ENCODE measurements around the gene CREG2. TPM values are rescaled to one million over a fixed set of nuclear protein-coding genes. Genes with fewer than 3 reads are reported as not detected.
A peak's percentile ranks its signal among the peaks of the same experiment; 100 is the strongest.

The CREG2 gene
- total RNA-seq, 1 experiment from 2014 or later = not detected

DNA sequence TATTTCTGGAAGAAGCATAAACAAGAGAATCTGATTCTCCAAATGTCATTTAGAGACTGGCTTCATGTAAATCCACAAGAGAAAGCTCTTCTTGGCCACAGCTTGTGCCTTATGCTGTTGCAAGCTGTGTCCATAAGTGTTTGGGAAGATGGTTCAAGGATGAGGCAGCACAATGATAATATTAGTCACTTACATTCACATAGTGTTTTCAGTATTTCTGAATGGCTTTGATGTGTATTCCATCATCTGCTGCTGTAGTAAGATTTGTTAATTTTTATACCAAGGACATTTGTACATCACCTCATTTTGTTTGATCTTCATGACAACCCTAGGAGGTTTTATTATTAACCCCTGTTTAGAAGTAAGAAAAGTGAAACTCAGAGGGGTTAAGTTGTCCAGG, 29.9 kb downstream of the CREG2 start:
- BruUV-seq (replicated peaks) = no TSS peak
- H3K27ac Mint-ChIP-seq (ENCODE audit: low read depth, unreplicated experiment) = no peak overlapping the region
- CTCF ChIA-PET = interaction anchor here (0.5 to 2.7 kb wide), 6 partner anchors 11 to 474 kb away, joined by 3 to 7 read pairs (median 6); partner anchors contain the start of gene CREG2
- intact Hi-C loops (cut with micrococcal nuclease) = no loop called here
- no peak for DNase-seq (ENCODE audit: unreplicated experiment)
- TF ChIP-seq, protein P1, sequence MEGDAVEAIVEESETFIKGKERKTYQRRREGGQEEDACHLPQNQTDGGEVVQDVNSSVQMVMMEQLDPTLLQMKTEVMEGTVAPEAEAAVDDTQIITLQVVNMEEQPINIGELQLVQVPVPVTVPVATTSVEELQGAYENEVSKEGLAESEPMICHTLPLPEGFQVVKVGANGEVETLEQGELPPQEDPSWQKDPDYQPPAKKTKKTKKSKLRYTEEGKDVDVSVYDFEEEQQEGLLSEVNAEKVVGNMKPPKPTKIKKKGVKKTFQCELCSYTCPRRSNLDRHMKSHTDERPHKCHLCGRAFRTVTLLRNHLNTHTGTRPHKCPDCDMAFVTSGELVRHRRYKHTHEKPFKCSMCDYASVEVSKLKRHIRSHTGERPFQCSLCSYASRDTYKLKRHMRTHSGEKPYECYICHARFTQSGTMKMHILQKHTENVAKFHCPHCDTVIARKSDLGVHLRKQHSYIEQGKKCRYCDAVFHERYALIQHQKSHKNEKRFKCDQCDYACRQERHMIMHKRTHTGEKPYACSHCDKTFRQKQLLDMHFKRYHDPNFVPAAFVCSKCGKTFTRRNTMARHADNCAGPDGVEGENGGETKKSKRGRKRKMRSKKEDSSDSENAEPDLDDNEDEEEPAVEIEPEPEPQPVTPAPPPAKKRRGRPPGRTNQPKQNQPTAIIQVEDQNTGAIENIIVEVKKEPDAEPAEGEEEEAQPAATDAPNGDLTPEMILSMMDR (IDR thresholded peaks at IDR 0.05; ENCODE audit: unreplicated experiment) = no peak
- H3K4me3 Mint-ChIP-seq (ENCODE audit: unreplicated experiment) = no peak overlapping the region
- no peaks in the 10 kb centered on the region for H3K27me3 Mint-ChIP-seq (ENCODE audit: insufficient read depth, unreplicated experiment)
- no peaks in the 10 kb centered on the region for H3K36me3 Mint-ChIP-seq (ENCODE audit: insufficient read depth, unreplicated experiment)
- peaks cover 46% of the 10 kb centered on the region for H3K4me1 Mint-ChIP-seq (ENCODE audit: insufficient read depth, unreplicated experiment)
- H3K9me3 Mint-ChIP-seq (ENCODE audit: unreplicated experiment) = no peaks in the 10 kb centered on the region
- POLR2A ChIA-PET = interaction anchor here (0.9 to 1.7 kb wide), 3 partner anchors 24 to 31 kb away, joined by 3 to 5 read pairs (median 3); no protein-coding TSS in a partner anchor

DNA sequence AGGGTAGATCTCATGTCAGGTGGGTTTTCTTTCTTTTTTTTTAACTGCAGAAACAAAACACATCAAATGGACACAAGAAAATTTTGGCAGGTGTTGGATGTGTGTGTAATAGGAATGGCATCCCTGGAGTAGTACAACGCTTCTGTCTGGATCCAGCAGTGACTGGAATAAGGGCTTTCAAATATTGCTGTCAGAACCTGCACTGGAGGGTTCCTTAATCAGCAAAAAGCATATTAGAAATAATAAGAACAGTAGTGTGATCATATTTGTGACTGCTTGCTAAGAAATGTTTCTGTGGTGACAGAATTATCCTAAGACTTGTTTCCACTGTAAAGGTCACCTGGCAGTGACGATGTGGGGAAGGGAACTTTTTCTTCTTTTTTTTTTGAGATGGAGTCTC, 30.8 kb downstream of the CREG2 start:
- Mint-ChIP-seq H3K27ac (ENCODE audit: low read depth, unreplicated experiment) (no peak overlapping the region), H3K4me3 (ENCODE audit: unreplicated experiment) (peak overlapping the region; percentile 19), H3K4me1 (ENCODE audit: insufficient read depth, unreplicated experiment) (peaks cover 41% of the 10 kb centered on the region), H3K36me3 (ENCODE audit: insufficient read depth, unreplicated experiment) (no peaks in the 10 kb centered on the region), H3K27me3 (ENCODE audit: insufficient read depth, unreplicated experiment) (no peaks in the 10 kb centered on the region), H3K9me3 (ENCODE audit: unreplicated experiment) (no peaks in the 10 kb centered on the region)
- ChIA-PET CTCF (interaction anchor here (0.7 to 0.9 kb wide), 3 partner anchors 13 to 32 kb away, joined by 3 to 6 read pairs (median 4); no protein-coding TSS in a partner anchor), POLR2A (interaction anchor here (0.6 to 1.7 kb wide), 4 partner anchors 10 to 49 kb away, joined by 3 to 5 read pairs (median 4); no protein-coding TSS in a partner anchor)
- TF ChIP-seq, protein P1 (IDR thresholded peaks at IDR 0.05; ENCODE audit: unreplicated experiment) = no peak
- intact Hi-C loops (cut with micrococcal nuclease) = no loop called here
- no TSS peak for BruUV-seq (replicated peaks)
- peak; percentile 69 for DNase-seq (ENCODE audit: unreplicated experiment)

- Mint-ChIP-seq H3K36me3 (ENCODE audit: insufficient read depth, unreplicated experiment) (no peaks in the 10 kb centered on the region), H3K27ac (ENCODE audit: low read depth, unreplicated experiment) (no peak overlapping the region), H3K4me3 (ENCODE audit: unreplicated experiment) (peak overlapping the region; percentile 19), H3K27me3 (ENCODE audit: insufficient read depth, unreplicated experiment) (no peaks in the 10 kb centered on the region), H3K9me3 (ENCODE audit: unreplicated experiment) (no peaks in the 10 kb centered on the region), H3K4me1 (ENCODE audit: insufficient read depth, unreplicated experiment) (peaks cover 37% of the 10 kb centered on the region)
- BruUV-seq (replicated peaks) = no TSS peak
- intact Hi-C loops (cut with micrococcal nuclease) = no loop called here
- TF ChIP-seq, protein P1 (IDR thresholded peaks at IDR 0.05; ENCODE audit: unreplicated experiment) = no peak
- CTCF ChIA-PET = interaction anchor here (0.6 to 1.2 kb wide), 5 partner anchors 13 to 1421 kb away, joined by 3 to 6 read pairs (median 3); partner anchors contain the start of gene CREG2
- DNase-seq (ENCODE audit: unreplicated experiment) = no peak
- POLR2A ChIA-PET = interaction anchor here (0.6 to 1.7 kb wide), 4 partner anchors 10 to 49 kb away, joined by 3 to 5 read pairs (median 4); no protein-coding TSS in a partner anchor
Observed at GRCh38 chr2:101356055-101356454, 31.2 kb downstream of the CREG2 start.

DNA sequence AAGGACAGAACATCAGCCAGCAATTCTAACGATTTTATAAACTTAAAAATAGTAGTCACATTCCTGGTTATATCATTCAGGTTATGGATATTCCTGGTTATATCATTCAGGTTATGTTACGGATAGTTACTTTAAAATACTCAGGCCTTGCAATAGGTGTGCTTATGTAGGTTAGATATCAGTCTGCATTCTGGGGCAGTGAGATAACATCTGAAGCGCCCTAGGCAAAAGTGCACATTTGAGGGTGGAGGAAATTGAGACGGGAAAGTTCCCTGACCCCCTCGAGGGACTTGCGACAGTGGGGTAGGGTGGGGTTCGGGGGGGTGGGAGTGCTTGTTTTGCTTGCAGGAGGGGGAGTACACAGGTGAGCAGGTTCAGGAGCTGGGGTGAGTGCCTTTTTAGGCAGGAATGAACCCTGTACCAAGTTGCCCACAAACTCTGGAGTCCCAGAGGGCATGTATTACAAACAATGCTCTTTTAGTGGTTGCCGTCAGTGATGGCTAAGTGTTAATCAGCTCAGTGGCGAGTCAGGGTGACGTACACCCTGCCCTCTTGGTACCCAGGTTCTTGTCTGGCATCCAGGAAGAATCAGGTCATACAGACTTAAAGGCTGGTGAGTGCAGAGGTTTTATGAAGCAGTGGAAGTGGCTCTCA, 31.8 kb downstream of the CREG2 start:
- CTCF ChIA-PET = interaction anchor here (0.6 to 1.2 kb wide), 6 partner anchors 12 to 1421 kb away, joined by 3 to 6 read pairs (median 4); partner anchors contain the start of gene CREG2
- DNase-seq (ENCODE audit: unreplicated experiment) = peak; percentile 17
- Mint-ChIP-seq H3K9me3 (ENCODE audit: unreplicated experiment) (no peaks in the 10 kb centered on the region), H3K36me3 (ENCODE audit: insufficient read depth, unreplicated experiment) (no peaks in the 10 kb centered on the region), H3K4me1 (ENCODE audit: insufficient read depth, unreplicated experiment) (peaks cover 31% of the 10 kb centered on the region), H3K27ac (ENCODE audit: low read depth, unreplicated experiment) (peak overlapping the region; percentile 17), H3K27me3 (ENCODE audit: insufficient read depth, unreplicated experiment) (no peaks in the 10 kb centered on the region), H3K4me3 (ENCODE audit: unreplicated experiment) (peak overlapping the region; percentile 19)
- intact Hi-C loops (cut with micrococcal nuclease) = no loop called here
- POLR2A ChIA-PET = interaction anchor here (0.6 to 1.7 kb wide), 4 partner anchors 9 to 48 kb away, joined by 3 to 5 read pairs (median 4); no protein-coding TSS in a partner anchor
- TF ChIP-seq, protein P1 (IDR thresholded peaks at IDR 0.05; ENCODE audit: unreplicated experiment) = no peak
- no TSS peak for BruUV-seq (replicated peaks)
